ENCODE data around the gene BPGM. TPM values are rescaled to one million over a fixed set of nuclear protein-coding genes. Genes with fewer than 3 reads are reported as not detected.

The BPGM gene
- total and polyA plus RNA-seq, 9 of the 15 experiments (the other 6 are each of a cell fraction or from before 2014, with no cell fraction given) = 14.1 to 46.1 (median 21.2) TPM

DNA sequence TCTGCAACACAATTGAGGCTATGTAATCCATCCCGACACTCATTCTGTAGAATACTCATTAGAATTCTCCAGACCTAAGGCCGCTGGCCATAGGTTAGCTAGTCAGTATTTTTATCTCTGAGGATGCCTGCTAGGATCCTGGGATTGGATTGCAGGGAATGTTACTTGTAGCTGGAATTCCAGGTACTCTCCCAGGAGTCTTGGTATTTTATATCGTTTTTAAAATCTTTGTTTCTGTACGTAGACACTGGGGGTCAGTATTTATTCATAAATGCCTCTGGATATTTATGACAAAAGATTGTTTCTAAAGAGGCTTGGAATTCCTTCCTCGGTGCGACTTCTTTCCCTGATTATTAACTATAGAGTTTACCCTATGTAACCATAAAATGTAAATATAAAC is 40.1 kb downstream of the BPGM start (continued):
- TF ChIP-seq, protein P1, sequence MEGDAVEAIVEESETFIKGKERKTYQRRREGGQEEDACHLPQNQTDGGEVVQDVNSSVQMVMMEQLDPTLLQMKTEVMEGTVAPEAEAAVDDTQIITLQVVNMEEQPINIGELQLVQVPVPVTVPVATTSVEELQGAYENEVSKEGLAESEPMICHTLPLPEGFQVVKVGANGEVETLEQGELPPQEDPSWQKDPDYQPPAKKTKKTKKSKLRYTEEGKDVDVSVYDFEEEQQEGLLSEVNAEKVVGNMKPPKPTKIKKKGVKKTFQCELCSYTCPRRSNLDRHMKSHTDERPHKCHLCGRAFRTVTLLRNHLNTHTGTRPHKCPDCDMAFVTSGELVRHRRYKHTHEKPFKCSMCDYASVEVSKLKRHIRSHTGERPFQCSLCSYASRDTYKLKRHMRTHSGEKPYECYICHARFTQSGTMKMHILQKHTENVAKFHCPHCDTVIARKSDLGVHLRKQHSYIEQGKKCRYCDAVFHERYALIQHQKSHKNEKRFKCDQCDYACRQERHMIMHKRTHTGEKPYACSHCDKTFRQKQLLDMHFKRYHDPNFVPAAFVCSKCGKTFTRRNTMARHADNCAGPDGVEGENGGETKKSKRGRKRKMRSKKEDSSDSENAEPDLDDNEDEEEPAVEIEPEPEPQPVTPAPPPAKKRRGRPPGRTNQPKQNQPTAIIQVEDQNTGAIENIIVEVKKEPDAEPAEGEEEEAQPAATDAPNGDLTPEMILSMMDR (IDR thresholded peaks at IDR 0.05 in 2 of 3, conservative IDR thresholded peaks at IDR 0.05 in 1 of 3; ENCODE audit: insufficient read depth in 2 of 3, low read depth in 1 of 3, low read length in 3 of 3) = peak; percentile 18 to 63 (median 33); a peak in 3 of 6 replicates
- TF ChIP-seq, protein P2, sequence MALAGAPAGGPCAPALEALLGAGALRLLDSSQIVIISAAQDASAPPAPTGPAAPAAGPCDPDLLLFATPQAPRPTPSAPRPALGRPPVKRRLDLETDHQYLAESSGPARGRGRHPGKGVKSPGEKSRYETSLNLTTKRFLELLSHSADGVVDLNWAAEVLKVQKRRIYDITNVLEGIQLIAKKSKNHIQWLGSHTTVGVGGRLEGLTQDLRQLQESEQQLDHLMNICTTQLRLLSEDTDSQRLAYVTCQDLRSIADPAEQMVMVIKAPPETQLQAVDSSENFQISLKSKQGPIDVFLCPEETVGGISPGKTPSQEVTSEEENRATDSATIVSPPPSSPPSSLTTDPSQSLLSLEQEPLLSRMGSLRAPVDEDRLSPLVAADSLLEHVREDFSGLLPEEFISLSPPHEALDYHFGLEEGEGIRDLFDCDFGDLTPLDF (CRISPR knock-in tag; IDR thresholded peaks at IDR 0.05) = no peak
- TF ChIP-seq RAD21 (CRISPR knock-in tag; conservative IDR thresholded peaks at IDR 0.05 in 1 of 2, IDR thresholded peaks at IDR 0.05 in 1 of 2) (peak; percentile 65 to 74), CREB1 (IDR thresholded peaks at IDR 0.05) (no peak), CREB1 (CRISPR knock-in tag; IDR thresholded peaks at IDR 0.05) (no peak)
- TF ChIP-seq, protein P3, sequence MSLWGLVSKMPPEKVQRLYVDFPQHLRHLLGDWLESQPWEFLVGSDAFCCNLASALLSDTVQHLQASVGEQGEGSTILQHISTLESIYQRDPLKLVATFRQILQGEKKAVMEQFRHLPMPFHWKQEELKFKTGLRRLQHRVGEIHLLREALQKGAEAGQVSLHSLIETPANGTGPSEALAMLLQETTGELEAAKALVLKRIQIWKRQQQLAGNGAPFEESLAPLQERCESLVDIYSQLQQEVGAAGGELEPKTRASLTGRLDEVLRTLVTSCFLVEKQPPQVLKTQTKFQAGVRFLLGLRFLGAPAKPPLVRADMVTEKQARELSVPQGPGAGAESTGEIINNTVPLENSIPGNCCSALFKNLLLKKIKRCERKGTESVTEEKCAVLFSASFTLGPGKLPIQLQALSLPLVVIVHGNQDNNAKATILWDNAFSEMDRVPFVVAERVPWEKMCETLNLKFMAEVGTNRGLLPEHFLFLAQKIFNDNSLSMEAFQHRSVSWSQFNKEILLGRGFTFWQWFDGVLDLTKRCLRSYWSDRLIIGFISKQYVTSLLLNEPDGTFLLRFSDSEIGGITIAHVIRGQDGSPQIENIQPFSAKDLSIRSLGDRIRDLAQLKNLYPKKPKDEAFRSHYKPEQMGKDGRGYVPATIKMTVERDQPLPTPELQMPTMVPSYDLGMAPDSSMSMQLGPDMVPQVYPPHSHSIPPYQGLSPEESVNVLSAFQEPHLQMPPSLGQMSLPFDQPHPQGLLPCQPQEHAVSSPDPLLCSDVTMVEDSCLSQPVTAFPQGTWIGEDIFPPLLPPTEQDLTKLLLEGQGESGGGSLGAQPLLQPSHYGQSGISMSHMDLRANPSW (CRISPR knock-in tag; IDR thresholded peaks at IDR 0.05) = no peak
- TF ChIP-seq, protein P4, sequence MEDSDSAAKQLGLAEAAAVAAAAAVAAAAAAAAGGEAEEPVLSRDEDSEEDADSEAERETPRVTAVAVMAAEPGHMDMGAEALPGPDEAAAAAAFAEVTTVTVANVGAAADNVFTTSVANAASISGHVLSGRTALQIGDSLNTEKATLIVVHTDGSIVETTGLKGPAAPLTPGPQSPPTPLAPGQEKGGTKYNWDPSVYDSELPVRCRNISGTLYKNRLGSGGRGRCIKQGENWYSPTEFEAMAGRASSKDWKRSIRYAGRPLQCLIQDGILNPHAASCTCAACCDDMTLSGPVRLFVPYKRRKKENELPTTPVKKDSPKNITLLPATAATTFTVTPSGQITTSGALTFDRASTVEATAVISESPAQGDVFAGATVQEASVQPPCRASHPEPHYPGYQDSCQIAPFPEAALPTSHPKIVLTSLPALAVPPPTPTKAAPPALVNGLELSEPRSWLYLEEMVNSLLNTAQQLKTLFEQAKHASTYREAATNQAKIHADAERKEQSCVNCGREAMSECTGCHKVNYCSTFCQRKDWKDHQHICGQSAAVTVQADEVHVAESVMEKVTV (CRISPR knock-in tag; IDR thresholded peaks at IDR 0.05) = 0 out of 2 replicates have a peak, but pooled peaks have one; percentile 47

All from K562 (cell line).